ENCODE data around the gene HLA-G.

The HLA-G gene

DNA sequence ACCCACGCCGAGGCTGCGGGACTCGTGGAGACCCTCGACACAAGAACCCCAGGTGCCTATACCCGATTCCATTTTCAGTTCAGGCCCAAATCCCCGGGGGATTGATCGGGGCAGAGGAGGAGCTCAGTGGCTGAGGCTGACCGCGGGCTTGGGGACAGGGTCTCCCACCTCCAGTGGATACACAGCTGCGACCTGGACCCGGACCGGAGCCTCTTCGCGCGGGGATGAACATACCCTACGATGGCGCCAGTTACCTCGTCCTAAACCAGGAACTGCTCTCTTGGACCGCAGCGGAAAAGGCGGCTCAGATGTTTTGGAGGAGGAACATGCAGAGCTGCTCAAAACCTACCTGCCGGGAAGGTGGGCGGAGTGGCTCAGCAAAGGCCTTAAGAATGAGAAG, 27.4 kb upstream of the HLA-G start:
- TF ChIP-seq, protein P1, sequence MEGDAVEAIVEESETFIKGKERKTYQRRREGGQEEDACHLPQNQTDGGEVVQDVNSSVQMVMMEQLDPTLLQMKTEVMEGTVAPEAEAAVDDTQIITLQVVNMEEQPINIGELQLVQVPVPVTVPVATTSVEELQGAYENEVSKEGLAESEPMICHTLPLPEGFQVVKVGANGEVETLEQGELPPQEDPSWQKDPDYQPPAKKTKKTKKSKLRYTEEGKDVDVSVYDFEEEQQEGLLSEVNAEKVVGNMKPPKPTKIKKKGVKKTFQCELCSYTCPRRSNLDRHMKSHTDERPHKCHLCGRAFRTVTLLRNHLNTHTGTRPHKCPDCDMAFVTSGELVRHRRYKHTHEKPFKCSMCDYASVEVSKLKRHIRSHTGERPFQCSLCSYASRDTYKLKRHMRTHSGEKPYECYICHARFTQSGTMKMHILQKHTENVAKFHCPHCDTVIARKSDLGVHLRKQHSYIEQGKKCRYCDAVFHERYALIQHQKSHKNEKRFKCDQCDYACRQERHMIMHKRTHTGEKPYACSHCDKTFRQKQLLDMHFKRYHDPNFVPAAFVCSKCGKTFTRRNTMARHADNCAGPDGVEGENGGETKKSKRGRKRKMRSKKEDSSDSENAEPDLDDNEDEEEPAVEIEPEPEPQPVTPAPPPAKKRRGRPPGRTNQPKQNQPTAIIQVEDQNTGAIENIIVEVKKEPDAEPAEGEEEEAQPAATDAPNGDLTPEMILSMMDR (conservative IDR thresholded peaks at IDR 0.05; ENCODE audit: low read depth) = no peak
- CTCF ChIA-PET = no interaction called here
- no peak overlapping the region for H3K27ac ChIP-seq
- DNase-seq (ENCODE audit: low spot score) = no peak
- POLR2A ChIA-PET (ENCODE audit: low non-redundant PET) = no interaction called here

GRCh38 chr6:29806387-29806786, 21.2 kb upstream of the HLA-G start:
- ChIA-PET POLR2A (ENCODE audit: low non-redundant PET) (interaction anchor here (0.5 kb wide), 1 partner anchor 59 kb away, joined by 4 read pairs; no protein-coding TSS in a partner anchor), CTCF (interaction anchor here (0.5 kb wide), 1 partner anchor 80 kb away, joined by 3 read pairs; no protein-coding TSS in a partner anchor)
- TF ChIP-seq, protein P1 (conservative IDR thresholded peaks at IDR 0.05; ENCODE audit: low read depth) = no peak
- H3K27ac ChIP-seq = no peak overlapping the region
- DNase-seq (ENCODE audit: low spot score) = no peak

DNA sequence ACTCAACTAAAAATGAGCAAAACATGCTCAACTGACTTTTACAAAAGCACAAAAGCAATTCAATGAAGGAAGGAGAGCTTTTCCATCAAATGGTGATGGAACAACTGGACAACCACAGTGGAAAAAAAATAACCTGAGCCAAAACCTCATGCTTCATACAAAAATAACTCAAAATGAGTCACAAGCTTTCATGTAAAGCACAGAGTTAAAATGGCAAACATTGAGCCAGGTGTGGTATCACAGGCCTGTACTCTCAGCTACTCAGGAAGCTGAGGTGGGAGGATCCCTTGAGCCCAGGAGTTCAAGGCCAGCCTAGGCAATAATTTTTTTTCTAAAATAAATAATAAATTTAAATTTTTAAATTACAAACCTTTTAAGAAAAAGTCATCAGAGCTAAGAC, 18.4 kb upstream of the HLA-G start:
- POLR2A ChIA-PET (ENCODE audit: low non-redundant PET) = no interaction called here
- TF ChIP-seq, protein P1 (conservative IDR thresholded peaks at IDR 0.05; ENCODE audit: low read depth) = no peak
- H3K27ac ChIP-seq = no peak overlapping the region
- DNase-seq (ENCODE audit: low spot score) = no peak
- CTCF ChIA-PET = interaction anchor here (0.8 kb wide), 1 partner anchor 156 kb away, joined by 3 read pairs; no protein-coding TSS in a partner anchor

GRCh38 chr6:29810371-29810770, 17.3 kb upstream of the HLA-G start:
- ChIA-PET CTCF (no interaction called here), POLR2A (ENCODE audit: low non-redundant PET) (no interaction called here)
- DNase-seq (ENCODE audit: low spot score) = no peak
- TF ChIP-seq, protein P1 (conservative IDR thresholded peaks at IDR 0.05; ENCODE audit: low read depth) = no peak
- no peak overlapping the region for H3K27ac ChIP-seq

DNA sequence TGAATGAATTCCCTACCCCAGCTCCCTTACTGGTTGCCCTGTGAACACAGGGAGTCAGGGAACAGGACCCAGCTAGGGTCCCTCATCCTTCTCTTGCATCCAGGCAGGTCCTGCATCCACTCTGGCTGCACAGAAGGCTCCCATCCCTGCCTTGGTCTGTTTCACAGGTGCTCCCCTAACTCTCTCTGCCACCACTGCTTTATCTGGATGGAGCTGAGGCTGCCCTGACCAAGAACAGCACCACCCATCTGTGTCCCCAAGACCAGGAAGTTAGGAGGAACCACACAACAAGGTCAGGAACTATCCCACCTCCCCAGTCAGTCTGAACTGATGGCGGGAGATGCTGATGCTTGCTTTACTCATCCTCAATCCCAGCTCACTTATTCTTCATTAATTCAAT, 16.2 kb upstream of the HLA-G start:
- TF ChIP-seq, protein P1 (conservative IDR thresholded peaks at IDR 0.05; ENCODE audit: low read depth) = no peak
- ChIA-PET CTCF (interaction anchor here (0.7 kb wide), 1 partner anchor 37 kb away, joined by 5 read pairs; no protein-coding TSS in a partner anchor), POLR2A (ENCODE audit: low non-redundant PET) (no interaction called here)
- H3K27ac ChIP-seq = no peak overlapping the region
- DNase-seq (ENCODE audit: low spot score) = no peak

DNA sequence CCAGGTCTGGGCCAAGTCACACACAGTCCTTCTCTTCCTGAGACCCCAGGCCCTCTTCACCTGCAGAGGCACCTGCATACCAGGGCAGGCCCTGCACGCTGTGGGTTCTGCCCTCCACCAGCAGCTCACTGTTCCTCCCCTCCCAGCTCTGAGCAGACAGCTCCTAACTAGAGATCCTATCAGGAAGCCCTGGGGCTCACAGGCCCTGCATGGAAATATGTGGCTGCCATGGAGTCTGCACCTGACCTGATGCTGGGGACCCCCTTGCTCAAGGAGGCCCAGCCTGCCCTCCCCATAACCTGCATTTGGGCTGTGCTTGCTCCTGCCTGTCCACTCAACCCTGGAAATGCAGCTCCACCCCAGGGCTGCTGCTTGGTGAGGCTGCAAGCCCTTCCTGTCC, 14.6 kb upstream of the HLA-G start:
- TF ChIP-seq, protein P1 (conservative IDR thresholded peaks at IDR 0.05; ENCODE audit: low read depth) = no peak
- ChIA-PET POLR2A (ENCODE audit: low non-redundant PET) (no interaction called here), CTCF (interaction anchor here (0.6 kb wide), 1 partner anchor 76 kb away, joined by 3 read pairs; no protein-coding TSS in a partner anchor)
- no peak for DNase-seq (ENCODE audit: low spot score)
- no peak overlapping the region for H3K27ac ChIP-seq

Measured in RWPE1 (cell line).